Adrenal gland (tissue), 12 donors: Measurements from ENCODE around the gene DENND10. TPM values are rescaled to one million over a fixed set of nuclear protein-coding genes. Genes with fewer than 3 reads are reported as not detected.
"Not testable (repeated sequence)": the region's sequence is repeated elsewhere in the genome, so short reads cannot be mapped to it uniquely, and the experiment has no call there.

Experiments used
- DNase-seq, 7 donors: peaks; one replicate each; pipeline ENCODE4 v3.0.0-alpha.2; 2019 to 2020
- H3K27ac ChIP-seq, 5 donors: fragments of 200-600 bp; sonication (generic) in 4 of 5; 1 replicate in 3 of 5; 2 replicates in 2 of 5; pipeline versions ENCODE4 v1.5.1 to v1.8.0; 2016 to 2020; ENCODE audit warnings: mild to moderate bottlenecking in 1 of 5
- H3K27me3 ChIP-seq: fragments of 200-600 bp; 2 replicates; pipeline ENCODE4 v1.8.0; 2021
- H3K36me3 ChIP-seq, 2 donors: fragments of 200-600 bp; replicated peaks in 1 of 2; 1 replicate in 1 of 2; 2 replicates in 1 of 2; pipeline versions ENCODE4 v1.5.1 to v1.8.0; 2018 to 2022
- H3K4me1 ChIP-seq, 2 donors: fragments of 200-600 bp; replicated peaks in 1 of 2; 1 replicate in 1 of 2; 2 replicates in 1 of 2; pipeline versions ENCODE4 v1.5.1 to v1.8.0; 2018 to 2021
- H3K4me3 ChIP-seq, 4 donors: fragments of 200-600 bp; sonication (generic) in 3 of 4; one replicate each; pipeline ENCODE4 v1.5.1; 2016 to 2018
- H3K9me3 ChIP-seq, 3 donors: fragments of 200-600 bp; sonication (generic) in 1 of 3; replicated peaks in 1 of 3; 1 replicate in 2 of 3; 2 replicates in 1 of 3; pipeline versions ENCODE4 v1.5.1 to v1.8.0; 2016 to 2021
- POLR2A ChIP-seq, 2 donors: fragments of 450-650 bp; IDR thresholded peaks; one replicate each; pipeline ENCODE4 v1.6.1; 2017; ENCODE audit warnings: antibody characterized with exemption in 2 of 2, mild to moderate bottlenecking in 2 of 2, moderate library complexity in 1 of 2
- WGBS, 4 donors: extraction: QIAGEN DNeasy Blood & Tissue Kit in 2 of 4; methylation state at CpG; one replicate each; pipeline versions ENCODE4 v1.1.5 to v1.1.7; 2013 to 2017; 5-methylcytosine and 5-hydroxymethylcytosine counted together
- intact Hi-C, 2 donors: fragments of 100-400 bp; cut with DNase I; formaldehyde crosslinking; loops; one replicate each; pipeline versions ENCODE4 v1.14.1 to v1.15.0; 2022 to 2023
- polyA plus RNA-seq, 3 donors: library from polyadenylated mRNA; stranded (reverse); fragments of 200-250 nt in 2 of 3; fragments of 350-450 nt in 1 of 3; fragmentation: Illumina TruSeq in 1 of 3; extraction: RNeasy Lipid Tissue Mini Kit (QIAGEN cat#74804) in 1 of 3; gene quantifications; one replicate each; pipeline ENCODE4 v1.2.3, GENCODE V29; 2013 to 2014
- total RNA-seq, 9 donors: library from RNA; depleted of rRNA in 4 of 9; stranded (reverse); fragments of >200 nt in 4 of 9; fragments of 120-200 nt in 1 of 9; fragmentation: NEBNext Ultra II Directional in 1 of 9; extraction: Animal tissue kit (Norgen Biotek cat#: 25700) in 1 of 9; gene quantifications; one replicate each; pipeline versions ENCODE4 v1.1.0 to v1.2.4, GENCODE V29; 2013 to 2023
- TF ChIP-seq, protein P1 (sequence below), 6 experiments: fragments of 450-650 bp in 4 of 6; fragments of 200-600 bp in 2 of 6; sonication (generic) in 1 of 6; IDR thresholded peaks; 1 replicate in 5 of 6; 2 replicates in 1 of 6; pipeline versions ENCODE4 v1.5.1 to v1.8.0; 2016 to 2021; ENCODE audit warnings: antibody characterized with exemption in 6 of 6, mild to moderate bottlenecking in 2 of 6, moderate library complexity in 1 of 6
- donor health status: healthy with polysubstance abuse.
- donor health status: Bipolar disorder and iron deficiency.
- donor health status: DM: yes; HTN: yes; CAD: no.
- donor health status: DM: no; HTN: no; CAD: no.
- donor health status: DM: no; HTN: no; CAD: no.
- donor health status: DM: yes; HTN: yes; CAD: no.

DENND10 gene
- total and polyA plus RNA-seq, 12 donors: 10.3 to 65.3 (median 41.9) TPM

DNA sequence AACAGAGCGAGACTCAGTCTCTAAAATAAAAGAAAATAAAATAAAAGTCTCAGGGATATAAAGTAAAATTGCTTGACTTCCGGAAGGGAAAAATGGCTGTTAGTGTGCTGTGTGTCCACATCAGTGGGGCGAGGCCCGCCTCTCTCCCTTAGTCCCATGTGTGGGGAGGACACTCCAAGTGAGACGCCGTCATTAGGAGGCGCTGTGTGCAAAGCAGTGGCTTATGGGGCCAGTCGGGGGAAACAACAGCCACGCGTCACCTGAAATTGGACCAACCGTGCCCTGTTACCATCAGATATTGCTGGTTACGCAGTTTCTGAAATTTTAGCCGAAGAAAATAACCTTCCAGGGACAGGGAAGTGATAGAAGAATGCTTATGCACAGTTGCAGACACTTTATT is 45.8 kb downstream of the DENND10 start:
- H3K36me3 ChIP-seq: peaks cover 0 to 57% of the 10 kb centered on the region in 2 donors
- H3K4me1 ChIP-seq: peaks cover 7 to 8% of the 10 kb centered on the region in 2 donors
- 85 to 90% (median 87%) methylated on average over 13 of the region's 13 CpGs for WGBS, 4 donors
- H3K4me3 ChIP-seq: no peak overlapping the region
- intact Hi-C loops: no loop called here
- no peak overlapping the region for H3K27ac ChIP-seq
- TF ChIP-seq, protein P1, sequence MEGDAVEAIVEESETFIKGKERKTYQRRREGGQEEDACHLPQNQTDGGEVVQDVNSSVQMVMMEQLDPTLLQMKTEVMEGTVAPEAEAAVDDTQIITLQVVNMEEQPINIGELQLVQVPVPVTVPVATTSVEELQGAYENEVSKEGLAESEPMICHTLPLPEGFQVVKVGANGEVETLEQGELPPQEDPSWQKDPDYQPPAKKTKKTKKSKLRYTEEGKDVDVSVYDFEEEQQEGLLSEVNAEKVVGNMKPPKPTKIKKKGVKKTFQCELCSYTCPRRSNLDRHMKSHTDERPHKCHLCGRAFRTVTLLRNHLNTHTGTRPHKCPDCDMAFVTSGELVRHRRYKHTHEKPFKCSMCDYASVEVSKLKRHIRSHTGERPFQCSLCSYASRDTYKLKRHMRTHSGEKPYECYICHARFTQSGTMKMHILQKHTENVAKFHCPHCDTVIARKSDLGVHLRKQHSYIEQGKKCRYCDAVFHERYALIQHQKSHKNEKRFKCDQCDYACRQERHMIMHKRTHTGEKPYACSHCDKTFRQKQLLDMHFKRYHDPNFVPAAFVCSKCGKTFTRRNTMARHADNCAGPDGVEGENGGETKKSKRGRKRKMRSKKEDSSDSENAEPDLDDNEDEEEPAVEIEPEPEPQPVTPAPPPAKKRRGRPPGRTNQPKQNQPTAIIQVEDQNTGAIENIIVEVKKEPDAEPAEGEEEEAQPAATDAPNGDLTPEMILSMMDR (IDR thresholded peaks at IDR 0.05): no peak
- no peak for TF ChIP-seq POLR2A (IDR thresholded peaks at IDR 0.05)
- no peak for DNase-seq
- H3K27me3 ChIP-seq: no peaks in the 10 kb centered on the region
- H3K9me3 ChIP-seq: no peaks in the 10 kb centered on the region

DNA sequence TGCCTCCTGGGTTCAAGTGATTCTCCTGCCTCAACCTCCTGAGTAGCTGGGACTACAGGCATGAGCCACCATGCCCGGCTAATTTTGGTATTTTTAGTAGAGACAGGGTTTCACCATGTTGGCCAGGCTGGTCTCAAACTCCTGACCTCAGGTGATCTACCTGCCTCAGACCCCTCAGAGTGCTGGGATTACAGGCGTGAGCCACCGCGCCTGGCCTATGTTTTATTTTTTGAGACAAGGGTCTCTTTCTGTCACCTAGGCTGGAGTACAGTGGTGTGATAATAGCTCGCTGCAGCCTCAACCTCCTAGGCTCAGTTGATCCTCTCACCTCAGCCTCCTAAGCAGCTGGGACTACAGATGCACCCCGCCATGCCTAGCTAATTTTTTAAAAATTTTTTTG is 47.7 kb downstream of the DENND10 start:
- 93 to 100% (median 96%) methylated on average over 3 to 6 of the region's 6 CpGs for whole genome bisulfite sequencing, 4 donors
- DNase-seq, H3K4me1 ChIP-seq, H3K4me3 ChIP-seq, intact Hi-C loops, H3K27ac ChIP-seq, H3K9me3 ChIP-seq, H3K27me3 ChIP-seq: not testable (repeated sequence)
- H3K36me3 ChIP-seq: peaks cover 0 to 74% of the 10 kb centered on the region in 2 donors

DNA sequence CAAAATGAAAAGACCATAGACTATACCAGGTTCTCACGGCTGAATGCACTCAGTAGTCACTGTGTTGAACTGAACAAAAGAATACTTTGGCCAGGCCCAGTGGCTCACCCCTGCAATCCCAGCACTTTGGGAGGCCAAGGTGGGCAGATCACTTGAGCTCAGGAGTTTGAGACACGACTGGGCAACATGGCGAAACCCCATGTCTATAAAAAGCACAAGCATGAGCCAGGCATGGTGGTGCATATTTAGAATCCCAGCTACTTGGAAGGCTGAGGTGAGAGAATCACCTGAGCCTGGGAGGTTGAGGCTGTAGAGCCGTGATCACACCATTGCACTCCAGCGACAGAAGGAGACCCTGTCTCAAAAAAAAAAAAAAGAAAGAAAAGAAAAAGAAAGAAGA is 49.1 kb downstream of the DENND10 start:
- intact Hi-C loops: no loop called here
- H3K4me1 ChIP-seq: no peaks in the 10 kb centered on the region
- DNase-seq: no peak
- TF ChIP-seq, protein P1 (IDR thresholded peaks at IDR 0.05): no peak
- TF ChIP-seq POLR2A (IDR thresholded peaks at IDR 0.05): no peak
- no peak overlapping the region for H3K27ac ChIP-seq
- no peaks in the 10 kb centered on the region for H3K9me3 ChIP-seq
- no peak overlapping the region for H3K4me3 ChIP-seq
- 93 to 99% (median 95%) methylated on average over 5 of the region's 5 CpGs for WGBS, 4 donors
- no peaks in the 10 kb centered on the region for H3K27me3 ChIP-seq
- H3K36me3 ChIP-seq: peaks cover 0 to 66% of the 10 kb centered on the region in 2 donors

DNA sequence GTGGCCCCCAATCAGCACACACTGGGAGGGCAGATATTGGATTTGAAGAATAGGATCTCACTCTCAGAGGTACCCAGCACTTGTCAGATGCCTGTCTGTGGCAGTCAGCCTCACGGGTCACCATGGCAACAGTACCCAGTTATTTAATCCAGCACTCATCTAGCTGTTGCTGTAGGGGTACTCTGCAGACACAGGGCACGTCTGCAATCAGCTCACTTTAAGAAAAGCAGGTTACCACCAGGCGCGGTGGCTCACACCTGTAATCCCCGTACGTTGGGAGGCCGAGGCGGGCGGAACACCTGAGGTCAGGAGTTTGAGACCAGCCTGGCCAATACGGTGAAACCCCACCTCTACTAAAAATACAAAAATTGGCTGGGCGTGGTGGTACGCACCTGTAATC is 49.7 kb downstream of the DENND10 start:
- Histone ChIP-seq H3K4me1 (no peaks in the 10 kb centered on the region), H3K9me3 (no peaks in the 10 kb centered on the region), H3K27ac (no peak overlapping the region), H3K36me3 (peaks cover 0 to 66% of the 10 kb centered on the region in 2 donors), H3K27me3 (no peaks in the 10 kb centered on the region), H3K4me3 (no peak overlapping the region)
- TF ChIP-seq POLR2A (IDR thresholded peaks at IDR 0.05): no peak
- TF ChIP-seq, protein P1 (IDR thresholded peaks at IDR 0.05): no peak
- WGBS, 4 donors: 95 to 97% (median 96%) methylated on average over 12 of the region's 12 CpGs
- intact Hi-C loops: no loop called here
- no peak for DNase-seq

DNA sequence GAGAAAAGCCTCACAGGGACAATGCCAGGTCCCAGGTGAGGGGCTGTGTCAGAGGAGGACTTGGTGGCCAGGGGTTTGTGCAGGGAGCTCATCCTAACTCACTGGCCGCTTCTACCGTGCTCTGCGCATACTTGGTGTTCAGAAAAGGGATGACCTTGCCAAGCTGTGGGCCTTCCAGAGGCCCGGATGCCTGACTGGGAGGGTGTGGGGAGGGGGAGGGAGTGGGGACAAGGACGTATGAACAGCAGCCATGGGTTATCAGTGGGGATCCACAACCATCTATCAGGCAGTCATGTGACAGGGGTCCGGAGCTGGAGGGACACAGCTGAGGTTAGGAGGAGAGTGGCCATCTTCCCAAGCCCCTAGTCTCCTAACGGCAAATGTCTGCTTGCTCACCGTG is 55.4 kb downstream of the DENND10 start:
- Histone ChIP-seq H3K36me3 (peaks cover 0 to 40% of the 10 kb centered on the region in 2 donors), H3K9me3 (no peaks in the 10 kb centered on the region), H3K4me3 (no peak overlapping the region), H3K27me3 (no peaks in the 10 kb centered on the region), H3K27ac (peak overlapping the region in 1 of 5 donors; percentile 30), H3K4me1 (peaks cover 10 to 19% of the 10 kb centered on the region in 2 donors)
- DNase-seq: peak in 6 of 7 donors; percentile 61 to 80 (median 70)
- WGBS, 4 donors: 38 to 54% (median 43%) methylated on average over 8 of the region's 8 CpGs
- intact Hi-C loops: no loop called here
- TF ChIP-seq, protein P1 (IDR thresholded peaks at IDR 0.05): no peak
- no peak for TF ChIP-seq POLR2A (IDR thresholded peaks at IDR 0.05)
